Ishikawa (cell line): ENCODE measurements around the gene GTPBP2.

Experiments used
- CEBPB ChIP-seq: IDR thresholded peaks from 2 replicates; pipeline ENCODE4 v1.6.1; 2012
- CREB1 ChIP-seq: IDR thresholded peaks from 2 replicates; pipeline ENCODE4 v1.6.1; 2012; ENCODE audit warnings: low read depth
- EGR1 ChIP-seq: IDR thresholded peaks from 2 replicates; pipeline ENCODE4 v1.6.1; 2012
- EP300 ChIP-seq: IDR thresholded peaks from 2 replicates; pipeline ENCODE4 v1.6.1; 2012; ENCODE audit warnings: borderline replicate concordance
- FOXM1 ChIP-seq: IDR thresholded peaks from 2 replicates; pipeline ENCODE4 v1.6.1; 2012; ENCODE audit warnings: low read depth, borderline replicate concordance
- NFIC ChIP-seq: IDR thresholded peaks from 2 replicates; pipeline ENCODE4 v1.6.1; 2012
- RAD21 ChIP-seq: IDR thresholded peaks from 2 replicates; pipeline ENCODE4 v1.6.1; 2012; ENCODE audit warnings: low read depth
- TAF1 ChIP-seq: IDR thresholded peaks from 2 replicates; pipeline ENCODE4 v1.6.1; 2012; ENCODE audit warnings: low read depth, mild to moderate bottlenecking
- TCF12 ChIP-seq: IDR thresholded peaks from 2 replicates; pipeline ENCODE4 v1.6.1; 2012; ENCODE audit warnings: low read depth
- TEAD4 ChIP-seq: IDR thresholded peaks from 2 replicates; pipeline ENCODE4 v1.6.1; 2012
- YY1 ChIP-seq: IDR thresholded peaks from 2 replicates; pipeline ENCODE4 v1.6.1; 2012; ENCODE audit warnings: low read depth
- ZBTB7A ChIP-seq: IDR thresholded peaks from 2 replicates; pipeline ENCODE4 v1.6.1; 2012; ENCODE audit warnings: low read depth
- TF ChIP-seq, protein P1 (sequence below): IDR thresholded peaks from 2 replicates; pipeline ENCODE4 v1.6.1; 2012
- TF ChIP-seq, protein P2 (sequence below): IDR thresholded peaks from 2 replicates; pipeline ENCODE4 v1.6.1; 2012; ENCODE audit warnings: low read depth, mild to moderate bottlenecking
- TF ChIP-seq, protein P3 (sequence below): IDR thresholded peaks from 2 replicates; pipeline ENCODE4 v1.6.1; 2012

The GTPBP2 gene

DNA sequence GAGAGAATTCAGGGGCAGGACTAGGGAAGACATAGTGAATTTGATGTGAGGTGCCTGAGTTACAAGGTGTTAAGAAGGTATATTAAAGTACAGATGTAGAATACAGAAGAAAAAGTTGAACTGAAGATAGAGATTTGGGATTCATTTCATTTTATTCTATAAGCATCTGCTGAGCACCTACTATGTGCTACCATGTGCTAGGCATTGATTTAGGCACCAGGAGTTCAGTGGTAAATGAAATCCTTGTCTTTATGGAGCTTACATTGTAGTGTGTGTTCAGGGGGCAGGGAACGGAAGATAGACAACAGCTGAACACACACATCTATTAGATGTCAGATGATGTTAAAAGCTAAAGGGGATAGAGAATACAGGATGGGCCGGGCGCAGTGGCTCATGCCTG lies 18.5 kb upstream of the GTPBP2 start:
- TF ChIP-seq, protein P1, sequence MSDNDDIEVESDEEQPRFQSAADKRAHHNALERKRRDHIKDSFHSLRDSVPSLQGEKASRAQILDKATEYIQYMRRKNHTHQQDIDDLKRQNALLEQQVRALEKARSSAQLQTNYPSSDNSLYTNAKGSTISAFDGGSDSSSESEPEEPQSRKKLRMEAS: no peak
- TF ChIP-seq ZBTB7A (no peak), TAF1 (no peak), TEAD4 (no peak), FOXM1 (no peak), EGR1 (no peak), YY1 (no peak), TCF12 (no peak)
- TF ChIP-seq, protein P2, sequence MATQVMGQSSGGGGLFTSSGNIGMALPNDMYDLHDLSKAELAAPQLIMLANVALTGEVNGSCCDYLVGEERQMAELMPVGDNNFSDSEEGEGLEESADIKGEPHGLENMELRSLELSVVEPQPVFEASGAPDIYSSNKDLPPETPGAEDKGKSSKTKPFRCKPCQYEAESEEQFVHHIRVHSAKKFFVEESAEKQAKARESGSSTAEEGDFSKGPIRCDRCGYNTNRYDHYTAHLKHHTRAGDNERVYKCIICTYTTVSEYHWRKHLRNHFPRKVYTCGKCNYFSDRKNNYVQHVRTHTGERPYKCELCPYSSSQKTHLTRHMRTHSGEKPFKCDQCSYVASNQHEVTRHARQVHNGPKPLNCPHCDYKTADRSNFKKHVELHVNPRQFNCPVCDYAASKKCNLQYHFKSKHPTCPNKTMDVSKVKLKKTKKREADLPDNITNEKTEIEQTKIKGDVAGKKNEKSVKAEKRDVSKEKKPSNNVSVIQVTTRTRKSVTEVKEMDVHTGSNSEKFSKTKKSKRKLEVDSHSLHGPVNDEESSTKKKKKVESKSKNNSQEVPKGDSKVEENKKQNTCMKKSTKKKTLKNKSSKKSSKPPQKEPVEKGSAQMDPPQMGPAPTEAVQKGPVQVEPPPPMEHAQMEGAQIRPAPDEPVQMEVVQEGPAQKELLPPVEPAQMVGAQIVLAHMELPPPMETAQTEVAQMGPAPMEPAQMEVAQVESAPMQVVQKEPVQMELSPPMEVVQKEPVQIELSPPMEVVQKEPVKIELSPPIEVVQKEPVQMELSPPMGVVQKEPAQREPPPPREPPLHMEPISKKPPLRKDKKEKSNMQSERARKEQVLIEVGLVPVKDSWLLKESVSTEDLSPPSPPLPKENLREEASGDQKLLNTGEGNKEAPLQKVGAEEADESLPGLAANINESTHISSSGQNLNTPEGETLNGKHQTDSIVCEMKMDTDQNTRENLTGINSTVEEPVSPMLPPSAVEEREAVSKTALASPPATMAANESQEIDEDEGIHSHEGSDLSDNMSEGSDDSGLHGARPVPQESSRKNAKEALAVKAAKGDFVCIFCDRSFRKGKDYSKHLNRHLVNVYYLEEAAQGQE: no peak

DNA sequence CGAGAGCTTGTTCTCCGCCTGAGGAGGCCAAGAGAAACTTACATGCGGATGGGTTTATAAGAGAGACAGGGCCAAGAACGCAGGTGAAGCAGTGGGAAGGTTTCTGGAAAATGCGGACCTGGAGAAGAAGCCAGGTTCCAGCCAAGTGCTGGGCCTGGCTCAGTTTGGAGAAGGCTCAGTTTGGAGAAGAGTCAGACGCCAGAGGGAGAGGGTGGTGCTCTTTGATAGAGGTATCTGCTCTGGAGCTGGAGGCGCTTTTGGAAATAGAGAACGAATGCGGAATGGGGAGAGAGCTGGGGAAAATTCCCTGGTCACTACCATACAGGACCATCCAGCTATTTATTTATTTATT lies 16.5 kb upstream of the GTPBP2 start:
- TF ChIP-seq EGR1 (no peak), TEAD4 (no peak), FOXM1 (no peak), RAD21 (no peak), CEBPB (no peak), NFIC (no peak), TAF1 (no peak)
- TF ChIP-seq, protein P2: no peak
- TF ChIP-seq, protein P1: no peak

DNA sequence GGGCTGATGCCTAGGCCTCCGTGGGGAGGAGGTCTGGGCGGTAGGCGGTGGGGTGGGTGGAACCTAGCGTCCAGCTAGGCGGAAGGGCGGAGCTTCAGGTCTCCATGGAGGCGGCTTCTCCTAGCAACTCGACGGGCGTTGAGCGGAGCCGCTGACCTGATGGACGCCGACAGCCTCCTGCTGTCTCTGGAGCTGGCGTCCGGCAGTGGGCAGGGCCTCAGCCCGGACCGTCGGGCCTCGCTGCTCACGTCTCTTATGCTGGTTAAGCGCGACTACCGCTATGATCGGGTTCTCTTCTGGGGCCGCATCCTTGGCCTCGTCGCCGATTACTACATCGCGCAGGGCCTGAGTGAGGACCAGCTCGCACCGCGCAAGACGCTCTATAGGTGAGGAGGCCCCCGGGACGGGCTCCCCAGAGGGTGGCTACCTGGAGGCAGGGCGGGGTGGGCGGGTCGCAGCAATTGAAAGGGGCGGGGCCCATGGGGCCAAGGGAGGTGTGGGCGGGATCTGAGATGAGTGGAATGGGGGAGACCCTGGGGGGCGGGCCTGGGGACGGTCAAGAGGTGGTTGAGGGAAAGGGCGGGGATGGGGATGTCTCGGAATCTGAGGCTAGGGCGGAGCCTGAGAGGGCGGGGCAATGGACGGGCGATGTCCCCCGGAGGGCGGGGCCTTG lies 16.0 kb upstream of the GTPBP2 start, which contains the start of gene RSPH9:
TSS of gene RSPH9 (plus strand) at position 97 of the 673 bp plus-strand sequence. CDS start at position 160, 63 bp downstream.
- TF ChIP-seq CREB1 (no peak), ZBTB7A (no peak), CEBPB (no peak), YY1 (no peak), RAD21 (no peak), EGR1 (no peak), NFIC (no peak), TEAD4 (no peak), FOXM1 (no peak), TCF12 (no peak), EP300 (no peak), TAF1 (no peak)
- TF ChIP-seq, protein P1: no peak
- TF ChIP-seq, protein P2: no peak
- TF ChIP-seq, protein P3, sequence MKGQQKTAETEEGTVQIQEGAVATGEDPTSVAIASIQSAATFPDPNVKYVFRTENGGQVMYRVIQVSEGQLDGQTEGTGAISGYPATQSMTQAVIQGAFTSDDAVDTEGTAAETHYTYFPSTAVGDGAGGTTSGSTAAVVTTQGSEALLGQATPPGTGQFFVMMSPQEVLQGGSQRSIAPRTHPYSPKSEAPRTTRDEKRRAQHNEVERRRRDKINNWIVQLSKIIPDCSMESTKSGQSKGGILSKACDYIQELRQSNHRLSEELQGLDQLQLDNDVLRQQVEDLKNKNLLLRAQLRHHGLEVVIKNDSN: no peak

DNA sequence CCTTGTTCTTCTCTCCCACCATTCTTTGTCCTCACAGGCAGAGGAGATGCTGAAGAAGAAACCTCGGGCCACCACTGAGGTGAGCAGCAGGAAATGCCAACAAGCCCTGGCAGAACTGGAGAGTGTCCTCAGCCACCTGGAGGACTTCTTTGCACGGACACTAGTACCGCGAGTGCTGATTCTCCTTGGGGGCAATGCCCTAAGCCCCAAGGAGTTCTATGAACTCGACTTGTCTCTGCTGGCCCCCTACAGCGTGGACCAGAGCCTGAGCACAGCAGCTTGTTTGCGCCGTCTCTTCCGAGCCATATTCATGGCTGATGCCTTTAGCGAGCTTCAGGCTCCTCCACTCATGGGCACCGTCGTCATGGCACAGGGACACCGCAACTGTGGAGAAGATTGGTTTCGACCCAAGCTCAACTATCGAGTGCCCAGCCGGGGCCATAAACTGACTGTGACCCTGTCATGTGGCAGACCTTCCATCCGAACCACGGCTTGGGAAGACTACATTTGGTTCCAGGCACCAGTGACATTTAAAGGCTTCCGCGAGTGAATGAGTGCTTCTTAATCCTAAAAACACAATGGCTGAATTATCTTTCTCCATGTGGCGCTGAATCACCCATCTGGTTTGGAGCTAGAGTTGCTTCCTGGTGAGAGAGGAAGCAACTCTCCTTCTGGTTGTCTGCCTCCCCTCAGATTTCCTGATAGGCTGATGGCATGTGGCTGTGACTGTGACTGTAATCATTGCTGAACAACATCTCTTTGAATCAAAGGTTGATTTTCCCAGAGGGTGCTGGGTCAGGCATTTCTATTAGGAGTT lies 11.1 kb upstream of the GTPBP2 start:
- TF ChIP-seq, protein P2: no peak
- no peak for TF ChIP-seq EP300
- TF ChIP-seq, protein P1: no peak
- no peak for TF ChIP-seq NFIC
- no peak for TF ChIP-seq FOXM1
- no peak for TF ChIP-seq TAF1
- no peak for TF ChIP-seq CREB1
- no peak for TF ChIP-seq TCF12
- TF ChIP-seq TEAD4: no peak
- no peak for TF ChIP-seq EGR1
